Testis (tissue), 3 donors: ENCODE data around the gene ATL2. TPM values are rescaled to one million over a fixed set of nuclear protein-coding genes. Genes with fewer than 3 reads are reported as not detected.
"Not testable (repeated sequence)": the region's sequence is repeated elsewhere in the genome, so short reads cannot be mapped to it uniquely, and the experiment has no call there.

Experiments used
- DNase-seq: peaks from one replicate; pipeline ENCODE4 v3.0.0-alpha.2; 2019
- H3K27ac ChIP-seq, 2 donors: fragments of 200-600 bp; sonication (generic); one replicate each; pipeline ENCODE4 v1.5.1; 2019
- H3K27me3 ChIP-seq: fragments of 200-600 bp; sonication (generic); one replicate; pipeline ENCODE4 v1.5.1; 2019
- H3K36me3 ChIP-seq: fragments of 200-600 bp; sonication (generic); one replicate; pipeline ENCODE4 v1.5.1; 2017; ENCODE audit warnings: low read depth; ENCODE audit errors: missing control alignments
- H3K4me1 ChIP-seq: fragments of 200-600 bp; sonication (generic); one replicate; pipeline ENCODE4 v1.5.1; 2019
- H3K4me3 ChIP-seq, 2 donors: fragments of 200-600 bp; sonication (generic); one replicate each; pipeline ENCODE4 v1.5.1; 2017 to 2019
- H3K9me3 ChIP-seq: fragments of 200-600 bp; sonication (generic); one replicate; pipeline ENCODE4 v1.5.1; 2017
- POLR2A ChIP-seq: fragments of 450-650 bp; IDR thresholded peaks from one replicate; pipeline ENCODE4 v1.6.1; 2017; ENCODE audit warnings: antibody characterized with exemption, mild to moderate bottlenecking, moderate library complexity
- WGBS, 2 donors: methylation state at CpG; one replicate each; pipeline ENCODE4 v1.1.5; 2018; 5-methylcytosine and 5-hydroxymethylcytosine counted together
- intact Hi-C: fragments of 100-400 bp; cut with DNase I; formaldehyde crosslinking; loops from one replicate; pipeline ENCODE4 v1.15.1; 2023; ENCODE audit warnings: low total_unique reads
- polyA plus RNA-seq: library from polyadenylated mRNA; stranded (reverse); fragments of 350-450 nt; fragmentation: Illumina TruSeq; extraction: RNeasy Lipid Tissue Mini Kit (QIAGEN cat#74804); gene quantifications from one replicate; pipeline ENCODE4 v1.2.3, GENCODE V29; 2014; ENCODE audit warnings: low read depth, low replicate concordance; ENCODE audit not compliant: insufficient read depth
- total RNA-seq, 2 donors: library from RNA; depleted of rRNA; stranded (reverse); fragments of >200 nt; gene quantifications; one replicate each; pipeline ENCODE4 v1.2.3, GENCODE V29; 2016
- TF ChIP-seq, protein P1 (sequence below), 3 experiments: fragments of 450-650 bp in 2 of 3; fragments of 200-600 bp in 1 of 3; sonication (generic) in 1 of 3; IDR thresholded peaks; one replicate each; pipeline ENCODE4 v1.5.1; 2016 to 2019; ENCODE audit warnings: antibody characterized with exemption in 3 of 3, mild to moderate bottlenecking in 2 of 3, moderate library complexity in 1 of 3

The ATL2 gene
- total and polyA plus RNA-seq, 3 donors from 2014 or later = 38.8 to 96.3 (median 80.9) TPM

DNA sequence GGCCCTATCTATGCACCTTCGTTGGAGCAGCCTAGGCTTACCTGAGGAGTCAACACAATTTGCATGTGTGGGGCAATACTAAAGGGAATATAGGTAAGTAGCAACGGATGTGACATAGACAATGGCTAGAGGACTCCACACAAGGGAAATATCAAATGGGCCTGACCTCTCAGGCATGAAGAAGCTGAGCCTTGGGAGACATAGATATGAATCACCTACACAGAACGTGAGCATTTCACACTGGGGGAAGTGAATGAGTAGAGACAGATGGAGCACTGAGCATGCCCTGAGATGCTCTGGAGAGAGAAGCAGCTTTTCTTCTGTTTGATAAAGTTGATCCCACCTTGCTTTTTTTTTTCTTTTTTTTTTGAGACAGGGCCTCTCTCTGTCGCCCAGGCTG is 97.9 kb downstream of the ATL2 start:
- H3K27me3 ChIP-seq = no peaks in the 10 kb centered on the region
- H3K4me3 ChIP-seq = no peak overlapping the region
- no peaks in the 10 kb centered on the region for H3K9me3 ChIP-seq
- H3K36me3 ChIP-seq = no peaks in the 10 kb centered on the region
- TF ChIP-seq, protein P1, sequence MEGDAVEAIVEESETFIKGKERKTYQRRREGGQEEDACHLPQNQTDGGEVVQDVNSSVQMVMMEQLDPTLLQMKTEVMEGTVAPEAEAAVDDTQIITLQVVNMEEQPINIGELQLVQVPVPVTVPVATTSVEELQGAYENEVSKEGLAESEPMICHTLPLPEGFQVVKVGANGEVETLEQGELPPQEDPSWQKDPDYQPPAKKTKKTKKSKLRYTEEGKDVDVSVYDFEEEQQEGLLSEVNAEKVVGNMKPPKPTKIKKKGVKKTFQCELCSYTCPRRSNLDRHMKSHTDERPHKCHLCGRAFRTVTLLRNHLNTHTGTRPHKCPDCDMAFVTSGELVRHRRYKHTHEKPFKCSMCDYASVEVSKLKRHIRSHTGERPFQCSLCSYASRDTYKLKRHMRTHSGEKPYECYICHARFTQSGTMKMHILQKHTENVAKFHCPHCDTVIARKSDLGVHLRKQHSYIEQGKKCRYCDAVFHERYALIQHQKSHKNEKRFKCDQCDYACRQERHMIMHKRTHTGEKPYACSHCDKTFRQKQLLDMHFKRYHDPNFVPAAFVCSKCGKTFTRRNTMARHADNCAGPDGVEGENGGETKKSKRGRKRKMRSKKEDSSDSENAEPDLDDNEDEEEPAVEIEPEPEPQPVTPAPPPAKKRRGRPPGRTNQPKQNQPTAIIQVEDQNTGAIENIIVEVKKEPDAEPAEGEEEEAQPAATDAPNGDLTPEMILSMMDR (IDR thresholded peaks at IDR 0.05) = no peak
- TF ChIP-seq POLR2A = no peak
- 88 to 89% methylated on average over 4 of the region's 4 CpGs for WGBS, 2 donors
- no peak for DNase-seq
- intact Hi-C loops = loop anchor here (10.0 kb wide), 1 partner anchor 204 kb away; the partner anchor contains the start of gene CYP1B1
- H3K4me1 ChIP-seq = no peaks in the 10 kb centered on the region
- no peak overlapping the region for H3K27ac ChIP-seq

DNA sequence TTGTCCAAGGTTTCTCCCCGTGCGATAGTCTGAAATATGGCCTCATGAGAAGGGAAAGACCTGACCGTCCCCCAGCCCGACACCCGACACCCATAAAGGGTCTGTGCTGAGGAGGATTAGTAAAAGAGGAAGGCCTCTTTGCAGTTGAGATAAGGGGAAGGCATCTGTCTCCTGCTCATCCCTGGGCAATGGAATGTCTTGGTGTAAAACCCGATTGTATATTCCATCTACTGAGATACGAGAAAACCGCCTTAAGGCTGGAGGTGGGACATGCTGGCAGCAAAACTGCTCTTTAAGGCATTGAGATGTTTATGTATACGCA is 99.0 kb downstream of the ATL2 start:
- intact Hi-C loops = loop anchor here (10.0 kb wide), 1 partner anchor 203 kb away; the partner anchor contains the start of gene CYP1B1
- not testable (repeated sequence) for H3K27ac ChIP-seq, H3K36me3 ChIP-seq, H3K4me1 ChIP-seq, H3K4me3 ChIP-seq, H3K9me3 ChIP-seq, DNase-seq, H3K27me3 ChIP-seq
- 81 to 85% methylated on average over 7 to 9 of the region's 9 CpGs for WGBS, 2 donors

DNA sequence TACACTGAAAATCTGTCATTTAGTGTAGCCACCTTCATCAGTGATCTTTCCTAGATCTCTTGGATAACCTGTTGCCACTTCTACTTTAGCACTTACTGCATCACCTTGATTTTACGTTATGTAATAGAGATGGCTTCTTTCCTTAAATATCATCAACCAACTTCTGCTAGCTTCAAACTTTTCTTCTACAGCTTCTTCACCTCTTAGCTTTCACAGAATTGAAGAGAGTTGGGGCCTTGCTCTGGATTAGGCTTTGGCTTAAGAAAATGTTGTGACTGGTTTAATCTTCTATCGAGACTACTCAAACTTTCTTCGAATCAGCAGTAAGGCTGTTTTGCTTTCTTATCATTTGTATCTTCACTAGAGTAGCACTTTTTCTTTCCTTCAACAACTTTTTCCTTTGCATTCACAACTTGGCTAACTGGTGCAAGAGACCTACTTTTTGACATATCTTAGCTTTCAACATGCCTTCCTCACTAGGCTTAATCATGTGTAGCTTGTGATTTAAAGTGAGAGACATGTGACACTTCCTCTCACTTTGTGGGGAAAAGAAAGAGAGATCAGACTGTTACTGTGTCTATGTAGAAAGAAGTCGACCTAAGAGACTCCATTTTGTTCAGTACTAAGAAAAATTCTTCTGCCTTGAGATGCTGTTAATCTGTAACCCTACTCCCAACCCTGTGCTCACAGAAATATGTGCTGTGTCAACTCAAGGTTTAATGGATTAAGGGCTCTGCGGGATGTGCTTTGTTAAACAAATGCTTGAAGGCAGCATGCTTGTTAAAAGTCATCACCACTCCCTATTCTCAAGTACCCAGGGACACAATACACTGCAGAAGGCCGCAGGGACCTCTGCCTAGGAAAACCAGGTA is 99.6 kb downstream of the ATL2 start:
- intact Hi-C loops = loop anchor here (10.0 kb wide), 1 partner anchor 203 kb away; the partner anchor contains the start of gene CYP1B1
- no peak for TF ChIP-seq POLR2A
- TF ChIP-seq, protein P1 (IDR thresholded peaks at IDR 0.05) = no peak
- WGBS, 2 donors = 81 to 83% methylated on average over 6 of the region's 6 CpGs

DNA sequence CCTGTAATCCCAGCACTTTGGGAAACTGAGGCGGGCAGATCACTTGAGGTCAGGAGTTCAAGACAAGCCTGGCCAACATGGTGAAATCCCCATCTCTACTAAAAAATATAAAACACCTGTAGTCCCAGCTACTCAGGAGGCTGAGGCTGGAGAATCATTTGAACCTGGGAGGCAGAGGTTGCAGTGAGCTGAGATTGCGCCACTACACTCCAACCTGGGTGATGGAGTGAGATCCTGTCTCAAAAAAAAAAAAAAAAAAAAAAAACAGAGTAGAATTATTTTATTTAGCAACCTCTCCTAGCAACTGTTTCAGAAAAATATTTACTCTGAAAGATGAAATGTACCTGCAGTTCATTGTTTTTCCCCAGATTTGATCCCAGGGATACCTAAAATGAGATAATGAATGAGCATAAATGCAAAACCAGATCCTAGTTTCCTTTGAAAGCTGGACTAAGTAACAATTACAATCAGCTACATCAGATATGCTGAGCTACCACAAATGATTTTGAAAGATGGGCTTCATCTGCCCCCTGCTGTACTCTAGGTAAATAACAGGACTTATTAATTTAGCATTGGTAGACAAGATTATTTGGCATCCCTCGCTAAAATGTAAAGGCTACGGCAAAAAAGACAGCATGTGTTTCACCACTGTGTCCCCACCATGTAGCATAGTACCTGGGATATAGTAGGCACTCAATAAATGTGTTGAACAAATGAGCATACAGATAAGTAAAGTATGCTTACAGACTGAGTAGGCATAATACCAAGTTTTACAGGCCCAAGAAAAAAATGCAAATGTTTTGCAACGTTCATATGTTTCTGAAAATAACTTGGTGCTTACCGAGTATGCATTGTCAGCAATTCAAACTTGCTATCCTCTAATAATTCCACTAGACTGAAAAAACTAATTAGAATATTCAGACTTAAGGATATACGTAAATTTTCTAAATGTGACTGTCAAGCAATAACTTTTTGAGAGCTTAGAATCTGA is 102.5 kb downstream of the ATL2 start:
- no peaks in the 10 kb centered on the region for H3K9me3 ChIP-seq
- no peaks in the 10 kb centered on the region for H3K4me1 ChIP-seq
- H3K36me3 ChIP-seq = no peaks in the 10 kb centered on the region
- TF ChIP-seq, protein P1 (IDR thresholded peaks at IDR 0.05) = peak; percentile 62 to 88 (median 87)
- no peak for TF ChIP-seq POLR2A
- H3K27ac ChIP-seq = no peak overlapping the region
- intact Hi-C loops = loop anchor here (5.0 to 10.0 kb wide), 2 partner anchors 200 to 287 kb away; partner anchors contain the start of gene CYP1B1
- H3K27me3 ChIP-seq = no peaks in the 10 kb centered on the region
- no peak overlapping the region for H3K4me3 ChIP-seq
- DNase-seq = peak; percentile 54
- WGBS, 2 donors = 53 to 62% methylated on average over 7 of the region's 7 CpGs

More for the DNA sequence above, 99.6 kb downstream of the ATL2 start:
- Histone ChIP-seq H3K36me3 (no peaks in the 10 kb centered on the region), H3K4me3 (no peak overlapping the region), H3K9me3 (no peaks in the 10 kb centered on the region), H3K4me1 (no peaks in the 10 kb centered on the region), H3K27me3 (no peaks in the 10 kb centered on the region), H3K27ac (no peak overlapping the region)
- DNase-seq = no peak

DNA sequence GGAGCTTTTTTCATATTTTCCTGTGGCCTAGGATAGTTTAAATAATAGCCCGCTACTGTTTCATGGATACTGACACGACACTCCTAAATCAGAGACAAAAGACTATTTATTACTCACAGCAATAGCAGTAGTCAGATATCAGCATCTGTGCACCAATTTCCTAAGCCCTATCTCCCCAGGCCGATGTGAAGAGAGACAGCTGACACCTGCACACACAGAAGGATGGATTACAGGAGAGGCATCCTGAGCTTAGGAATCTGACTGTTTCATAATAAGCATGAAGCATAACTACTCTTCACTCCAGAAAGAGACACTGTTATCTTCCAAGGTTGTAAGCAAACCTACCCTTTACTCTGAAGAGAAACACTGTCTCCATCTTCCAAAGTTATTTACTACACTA is 105.4 kb downstream of the ATL2 start:
- TF ChIP-seq, protein P1 (IDR thresholded peaks at IDR 0.05) = no peak
- TF ChIP-seq POLR2A = no peak
- no peaks in the 10 kb centered on the region for H3K9me3 ChIP-seq
- no peak overlapping the region for H3K27ac ChIP-seq
- H3K4me3 ChIP-seq = no peak overlapping the region
- H3K4me1 ChIP-seq = no peaks in the 10 kb centered on the region
- intact Hi-C loops = loop anchor here (5.0 to 10.0 kb wide), 2 partner anchors 197 to 284 kb away; partner anchors contain the start of gene CYP1B1
- H3K27me3 ChIP-seq = no peaks in the 10 kb centered on the region
- no peak for DNase-seq
- H3K36me3 ChIP-seq = no peaks in the 10 kb centered on the region
- 60 to 72% methylated on average over 3 of the region's 3 CpGs for WGBS, 2 donors
